ENCODE measurements around the gene TAF11L11. TPM values are rescaled to one million over a fixed set of nuclear protein-coding genes. Genes with fewer than 3 reads are reported as not detected.

The TAF11L11 gene
- total RNA-seq, 1 donor from 2014 or later = 0.41 TPM

GRCh38 chr5:17614872-17615605 is 11.1 kb downstream of the TAF11L11 start:
- DNase-seq (ENCODE audit: low read depth) (no peak), FAIRE-seq (no peak)
- H3K27ac Mint-ChIP-seq (ENCODE audit: unreplicated experiment) = no peak overlapping the region
- Histone ChIP-seq H3K36me3 (ENCODE audit: insufficient read depth, low read length) (no peaks in the 10 kb centered on the region), H3K9ac (ENCODE audit: low read length) (no peak overlapping the region), H3K4me2 (ENCODE audit: low read length) (no peak overlapping the region), H4K20me1 (ENCODE audit: insufficient read depth, low read length) (no peaks in the 10 kb centered on the region), H3K4me3 (ENCODE audit: insufficient read depth, low read depth, low read length) (no peak overlapping the region), H3K27ac (ENCODE audit: low read depth, low read length) (no peak overlapping the region), H3K4me1 (ENCODE audit: insufficient read depth, low read length) (no peaks in the 10 kb centered on the region), H2AFZ (ENCODE audit: low read depth, low read length) (no peak overlapping the region), H3K79me2 (ENCODE audit: insufficient read depth, low read length) (no peaks in the 10 kb centered on the region), H3K9me3 (ENCODE audit: insufficient read depth, low read depth, low read length) (no peaks in the 10 kb centered on the region), H3K27me3 (ENCODE audit: insufficient read depth, low read length) (no peaks in the 10 kb centered on the region)
- H3K27me3 Mint-ChIP-seq (ENCODE audit: low read depth, unreplicated experiment) = peaks cover 5% of the 10 kb centered on the region
- H3K4me1 Mint-ChIP-seq (ENCODE audit: low read depth, unreplicated experiment) = no peaks in the 10 kb centered on the region
- H3K9me3 Mint-ChIP-seq (ENCODE audit: unreplicated experiment) = no peaks in the 10 kb centered on the region
- TF ChIP-seq CTCF (IDR thresholded peaks at IDR 0.05; ENCODE audit: insufficient read depth, low read depth, low read length) (no peak), EZH2 (IDR thresholded peaks at IDR 0.05; ENCODE audit: insufficient read depth, low read length) (no peak)
- no peak overlapping the region for H3K4me3 Mint-ChIP-seq (ENCODE audit: unreplicated experiment)
- H3K36me3 Mint-ChIP-seq (ENCODE audit: low read depth, unreplicated experiment) = no peaks in the 10 kb centered on the region

- H3K36me3 Mint-ChIP-seq (ENCODE audit: low read depth, unreplicated experiment) = no peaks in the 10 kb centered on the region
- H3K4me2 ChIP-seq (ENCODE audit: low read length) = no peak overlapping the region
- H3K36me3 ChIP-seq (ENCODE audit: insufficient read depth, low read length) = no peaks in the 10 kb centered on the region
- H3K27ac Mint-ChIP-seq (ENCODE audit: unreplicated experiment) = no peak overlapping the region
- no peaks in the 10 kb centered on the region for H3K79me2 ChIP-seq (ENCODE audit: insufficient read depth, low read length)
- no peak overlapping the region for H3K4me3 Mint-ChIP-seq (ENCODE audit: unreplicated experiment)
- TF ChIP-seq CTCF (IDR thresholded peaks at IDR 0.05; ENCODE audit: insufficient read depth, low read depth, low read length) = no peak
- TF ChIP-seq EZH2 (IDR thresholded peaks at IDR 0.05; ENCODE audit: insufficient read depth, low read length) = no peak
- no peaks in the 10 kb centered on the region for H4K20me1 ChIP-seq (ENCODE audit: insufficient read depth, low read length)
- no peaks in the 10 kb centered on the region for H3K4me1 Mint-ChIP-seq (ENCODE audit: low read depth, unreplicated experiment)
- H2AFZ ChIP-seq (ENCODE audit: low read depth, low read length) = no peak overlapping the region
- no peaks in the 10 kb centered on the region for H3K9me3 Mint-ChIP-seq (ENCODE audit: unreplicated experiment)
- DNase-seq (ENCODE audit: low read depth) (no peak), FAIRE-seq (no peak)
- no peaks in the 10 kb centered on the region for H3K27me3 ChIP-seq (ENCODE audit: insufficient read depth, low read length)
- H3K27me3 Mint-ChIP-seq (ENCODE audit: low read depth, unreplicated experiment) = peaks cover 1% of the 10 kb centered on the region
- H3K27ac ChIP-seq (ENCODE audit: low read depth, low read length) = no peak overlapping the region
- H3K4me1 ChIP-seq (ENCODE audit: insufficient read depth, low read length) = no peaks in the 10 kb centered on the region
- no peak overlapping the region for H3K4me3 ChIP-seq (ENCODE audit: insufficient read depth, low read depth, low read length)
- no peaks in the 10 kb centered on the region for H3K9me3 ChIP-seq (ENCODE audit: insufficient read depth, low read depth, low read length)
- H3K9ac ChIP-seq (ENCODE audit: low read length) = no peak overlapping the region
Observed at GRCh38 chr5:17619354-17619753, 15.4 kb downstream of the TAF11L11 start.

- Histone ChIP-seq H3K36me3 (ENCODE audit: insufficient read depth, low read length) (no peaks in the 10 kb centered on the region), H3K9ac (ENCODE audit: low read length) (no peak overlapping the region), H3K79me2 (ENCODE audit: insufficient read depth, low read length) (no peaks in the 10 kb centered on the region), H3K4me1 (ENCODE audit: insufficient read depth, low read length) (no peaks in the 10 kb centered on the region), H3K4me2 (ENCODE audit: low read length) (no peak overlapping the region), H3K27me3 (ENCODE audit: insufficient read depth, low read length) (no peaks in the 10 kb centered on the region), H4K20me1 (ENCODE audit: insufficient read depth, low read length) (no peaks in the 10 kb centered on the region), H3K27ac (ENCODE audit: low read depth, low read length) (no peak overlapping the region), H2AFZ (ENCODE audit: low read depth, low read length) (no peak overlapping the region), H3K9me3 (ENCODE audit: insufficient read depth, low read depth, low read length) (no peaks in the 10 kb centered on the region), H3K4me3 (ENCODE audit: insufficient read depth, low read depth, low read length) (no peak overlapping the region)
- H3K27me3 Mint-ChIP-seq (ENCODE audit: low read depth, unreplicated experiment) = no peaks in the 10 kb centered on the region
- no peaks in the 10 kb centered on the region for H3K9me3 Mint-ChIP-seq (ENCODE audit: unreplicated experiment)
- H3K36me3 Mint-ChIP-seq (ENCODE audit: low read depth, unreplicated experiment) = no peaks in the 10 kb centered on the region
- no peak for DNase-seq (ENCODE audit: low read depth)
- no peak overlapping the region for H3K27ac Mint-ChIP-seq (ENCODE audit: unreplicated experiment)
- H3K4me1 Mint-ChIP-seq (ENCODE audit: low read depth, unreplicated experiment) = no peaks in the 10 kb centered on the region
- FAIRE-seq = no peak
- no peak overlapping the region for H3K4me3 Mint-ChIP-seq (ENCODE audit: unreplicated experiment)
- no peak for TF ChIP-seq EZH2 (IDR thresholded peaks at IDR 0.05; ENCODE audit: insufficient read depth, low read length)
- TF ChIP-seq CTCF (IDR thresholded peaks at IDR 0.05; ENCODE audit: insufficient read depth, low read depth, low read length) = no peak
Observed at GRCh38 chr5:17620627-17621026, 16.6 kb downstream of the TAF11L11 start.
